Head of caudate nucleus (tissue), 42 donors: ENCODE results near the gene SIRPD.

Experiments used
- DNase-seq, 42 donors: peaks; one replicate each; pipeline versions ENCODE4 v3.0.0 to v3.0.0-alpha.2; 2020 to 2021; ENCODE audit warnings: mixed read lengths in 7 of 42
- intact Hi-C: fragments of 100-400 bp; cut with DNase I; formaldehyde crosslinking; loops from one replicate; pipeline ENCODE4 v1.15.0; 2022

SIRPD gene

DNA sequence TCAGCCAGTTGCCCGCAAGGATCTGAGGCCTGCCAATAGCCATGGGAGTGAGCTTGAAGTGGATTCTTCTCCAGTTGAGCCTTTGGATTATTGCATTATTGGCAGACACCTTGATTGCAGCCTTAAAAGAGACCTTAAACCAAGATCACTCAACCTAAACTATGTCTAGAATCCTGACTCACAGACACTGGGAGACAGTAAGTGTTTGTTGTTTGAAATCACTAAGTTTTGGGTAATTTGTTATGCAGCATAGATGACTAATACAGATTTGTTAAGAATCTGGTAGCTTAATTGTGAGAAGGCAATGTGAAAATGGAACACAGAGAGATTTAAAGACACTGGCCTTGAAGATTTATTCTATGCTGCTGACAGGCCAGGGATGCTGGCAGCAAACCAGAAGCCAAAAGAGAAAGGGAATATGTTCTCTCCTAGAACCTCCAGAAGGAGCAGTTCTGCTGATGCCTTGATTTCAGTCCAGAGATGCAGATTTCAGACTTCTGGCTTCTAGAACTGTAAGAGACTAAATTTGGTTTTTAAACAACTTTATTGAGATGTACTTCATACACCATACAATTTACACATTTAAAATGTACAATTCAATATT, 17.6 kb downstream of the SIRPD start:
- intact Hi-C loops, result no loop called here
- DNase-seq, result no peak

DNA sequence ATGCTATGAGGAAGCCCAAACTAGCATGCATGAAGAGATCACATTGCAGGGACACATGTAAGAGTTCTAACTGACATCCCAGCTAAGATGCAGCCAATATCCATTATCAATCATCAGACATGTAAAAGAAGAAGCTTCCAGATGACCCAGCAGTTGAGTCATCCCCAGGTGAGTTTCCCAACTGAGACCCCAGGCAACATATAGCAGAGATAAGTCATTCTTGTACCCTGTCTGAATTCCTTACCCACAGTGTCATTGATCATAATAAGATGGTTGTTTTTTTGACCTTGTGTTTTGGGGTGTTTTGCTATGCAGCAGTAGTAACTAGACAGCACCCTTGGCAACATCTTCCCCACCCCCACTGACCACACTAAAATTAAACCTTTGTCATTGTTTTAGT, 18.9 kb downstream of the SIRPD start:
- intact Hi-C loops, result no loop called here
- no peak for DNase-seq

DNA sequence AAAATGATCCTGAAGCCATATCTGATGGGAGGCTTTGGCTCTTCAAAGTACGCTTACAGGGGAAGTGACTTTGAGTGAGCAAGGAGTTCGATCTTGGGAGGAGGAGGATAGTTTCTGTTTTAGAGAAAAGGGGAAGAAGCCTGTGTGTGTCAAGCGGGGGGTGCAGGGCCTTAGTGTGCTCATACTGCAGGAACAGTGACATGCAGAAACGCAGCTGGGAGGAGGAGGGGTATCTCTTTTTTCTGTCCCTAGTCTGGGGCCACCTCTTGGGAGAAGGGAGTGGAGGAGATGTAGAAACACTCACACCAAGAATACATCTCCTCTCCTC, 19.8 kb downstream of the SIRPD start:
- peak in 24 of 42 donors; percentile 6 to 59 (median 24) for DNase-seq
- intact Hi-C loops, result no loop called here

DNA sequence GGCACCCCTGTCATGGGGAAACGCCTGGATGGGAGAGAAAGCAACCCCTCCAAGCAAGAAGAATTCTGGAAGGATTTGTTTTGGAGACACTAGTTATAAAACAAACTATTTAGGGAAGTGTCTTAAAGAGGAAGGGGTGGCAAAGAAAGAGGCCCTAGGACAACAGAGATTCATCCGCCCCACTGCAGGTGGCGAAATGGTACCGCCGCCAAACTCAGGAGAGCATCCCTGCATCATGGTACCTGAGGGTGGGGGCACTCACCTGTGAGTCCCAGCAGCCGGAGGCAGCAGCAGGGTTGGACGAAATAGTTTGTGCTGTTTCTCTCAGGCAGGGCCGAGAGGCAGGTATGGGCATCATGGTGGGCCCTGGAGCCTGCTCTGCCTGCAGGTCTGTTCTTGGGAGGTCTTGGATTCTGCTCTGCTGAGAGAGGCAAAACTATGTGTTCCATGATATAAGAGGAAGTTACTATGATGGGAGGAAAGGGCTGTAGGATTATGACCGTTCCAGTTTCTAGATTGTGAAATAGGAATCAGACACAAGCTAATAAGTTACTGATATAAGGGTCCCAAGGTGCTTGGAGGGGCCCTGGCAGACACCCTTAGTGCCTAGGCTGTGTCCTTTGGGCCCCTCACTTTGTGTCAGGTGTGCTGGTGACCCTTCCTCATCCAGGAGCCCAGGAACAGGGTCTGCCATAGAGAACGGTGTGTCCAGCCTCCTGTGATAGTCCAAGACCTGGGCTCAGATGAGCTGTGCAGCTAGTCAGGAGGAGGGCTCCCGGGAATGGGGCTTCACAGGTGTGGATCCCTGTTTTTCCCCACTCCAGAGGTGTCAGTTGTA, 20.4 kb downstream of the SIRPD start:
- DNase-seq, result peak in 1 of 42 donors; percentile 18
- intact Hi-C loops, result no loop called here

DNA sequence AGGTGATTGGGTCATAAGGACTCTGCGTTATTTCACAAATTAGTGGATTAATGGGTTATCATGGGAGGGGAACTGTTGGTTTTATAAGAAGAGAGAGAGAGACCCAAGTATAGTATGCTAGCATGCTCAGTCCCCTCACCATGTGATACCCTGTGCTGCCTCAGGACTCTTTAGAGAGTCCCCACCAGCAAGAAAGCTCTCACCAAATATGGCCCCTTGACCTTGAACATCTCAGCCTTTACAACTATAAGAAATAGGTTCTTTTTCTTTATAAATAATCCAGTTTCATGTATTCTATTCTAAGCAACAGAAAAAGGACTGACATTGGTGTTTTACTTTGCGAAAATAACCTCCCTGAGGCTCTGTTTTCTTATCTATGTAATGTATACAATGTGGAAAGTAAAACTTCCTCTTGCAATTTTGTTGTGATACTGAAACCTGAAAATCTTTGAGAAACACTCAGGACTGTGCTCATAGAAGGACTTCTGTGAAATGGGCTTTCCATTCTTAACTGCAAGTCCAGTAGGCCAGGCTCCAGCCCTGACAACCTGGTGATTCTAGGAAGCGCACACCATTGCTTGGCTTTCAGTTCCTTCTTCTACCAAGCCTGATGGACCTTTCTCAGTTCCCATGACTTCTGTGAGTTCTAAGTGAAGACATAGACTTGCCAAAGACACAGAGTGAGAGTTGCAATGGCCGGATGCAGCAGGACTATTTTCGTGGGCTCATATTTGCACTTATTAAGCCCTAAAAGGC, 21.9 kb downstream of the SIRPD start:
- peak in 9 of 42 donors; percentile 8 to 45 (median 20) for DNase-seq

DNA sequence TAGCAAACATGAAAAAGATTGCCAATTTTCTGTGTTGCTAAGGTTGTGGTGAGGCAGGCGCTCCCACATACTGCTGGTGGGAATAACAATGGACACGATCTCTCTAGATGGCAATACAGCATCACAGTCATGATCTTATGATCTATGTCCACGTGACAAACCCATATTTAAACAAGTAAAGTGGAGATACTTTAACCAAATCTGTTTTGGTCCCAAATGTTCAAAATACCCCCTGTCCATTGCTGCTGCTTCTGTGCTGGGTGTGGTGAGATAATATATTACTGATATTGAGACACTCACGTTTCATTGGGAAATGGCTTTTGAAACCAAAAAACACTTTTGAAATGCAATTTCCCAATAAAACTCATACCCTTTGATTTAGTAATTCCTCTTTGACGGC, 23.0 kb downstream of the SIRPD start:
- intact Hi-C loops, result no loop called here
- no peak for DNase-seq

More for the DNA sequence above, 21.9 kb downstream of the SIRPD start:
- intact Hi-C loops, result no loop called here

DNA sequence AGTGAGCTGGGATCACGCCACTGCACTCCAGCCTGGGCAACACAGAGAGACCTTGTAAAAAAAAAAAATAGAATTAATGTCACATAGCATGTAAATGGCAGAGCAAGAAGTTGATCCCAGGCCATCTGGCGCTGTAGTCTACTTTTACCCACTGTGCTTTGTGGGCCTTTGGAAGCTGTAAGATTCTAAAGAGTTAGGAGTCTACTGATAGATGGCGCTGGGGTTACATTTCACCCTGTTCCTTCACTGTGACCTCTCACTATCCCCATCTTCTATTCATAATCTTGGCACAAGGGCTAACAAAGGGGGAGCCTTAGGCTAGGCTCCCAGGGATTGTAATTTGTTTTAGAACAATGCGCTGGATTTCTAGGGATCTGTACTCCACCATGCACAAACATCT, 24.4 kb downstream of the SIRPD start:
- DNase-seq, result peak in 1 of 42 donors; percentile 11
- intact Hi-C loops, result no loop called here

DNA sequence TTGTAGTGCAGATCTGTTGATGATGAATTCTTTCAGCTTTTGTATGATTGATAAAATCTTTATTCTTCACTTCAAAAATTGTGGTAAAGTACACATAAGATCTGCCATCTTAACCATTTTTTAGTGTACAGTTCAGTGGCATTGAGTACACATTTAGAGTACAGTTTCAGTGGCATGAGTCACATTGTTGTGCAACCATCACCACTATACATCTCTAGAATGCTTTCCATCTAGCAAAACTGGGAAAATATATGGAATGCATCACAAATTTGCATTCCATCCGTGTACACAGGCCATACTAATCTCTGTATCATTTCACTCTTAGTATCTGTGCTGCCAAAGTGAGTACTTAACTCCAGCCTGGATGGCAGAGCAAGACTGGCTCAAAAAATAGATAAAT, 28.7 kb downstream of the SIRPD start:
- intact Hi-C loops, result no loop called here
- no peak for DNase-seq

DNA sequence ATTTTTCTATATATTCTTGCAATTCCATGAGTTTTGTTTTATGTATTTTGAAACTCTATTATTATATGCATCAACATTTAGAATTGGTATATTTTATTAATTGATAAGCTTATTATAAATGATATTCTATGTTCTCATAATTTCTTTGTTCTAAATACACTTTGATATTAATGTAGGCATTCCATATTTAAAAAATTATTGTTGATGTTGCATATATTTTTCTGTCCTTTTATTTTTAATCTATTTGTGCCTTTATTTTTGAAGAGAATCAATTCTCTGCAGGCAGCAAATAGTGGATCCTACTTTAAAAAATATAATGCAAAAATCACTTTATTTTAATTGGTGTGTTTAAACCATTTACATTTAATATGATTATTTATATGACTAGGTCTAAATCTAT, 29.6 kb downstream of the SIRPD start:
- intact Hi-C loops, result no loop called here

DNA sequence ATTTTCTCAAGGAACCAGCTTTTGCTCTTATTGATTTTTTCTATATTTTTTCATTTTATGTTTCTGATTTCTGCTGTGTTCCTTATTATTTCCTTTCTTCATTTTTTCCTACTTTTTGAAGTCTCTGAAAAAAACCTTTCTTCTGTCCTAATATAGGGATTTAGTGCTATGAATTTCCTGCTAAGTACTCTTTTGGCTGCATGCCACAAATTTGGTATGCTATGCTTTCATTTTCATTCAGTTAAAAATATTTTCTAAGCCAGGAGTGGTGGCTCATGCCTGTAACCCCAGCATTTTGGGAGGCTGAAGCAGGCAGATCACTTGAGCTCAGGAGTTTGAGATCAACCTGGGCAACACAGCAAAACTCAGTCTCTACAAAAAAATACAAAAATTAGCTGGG, 30.6 kb downstream of the SIRPD start:
- intact Hi-C loops, result no loop called here
- DNase-seq, result no peak

More for the DNA sequence above, 29.6 kb downstream of the SIRPD start:
- no peak for DNase-seq

DNA sequence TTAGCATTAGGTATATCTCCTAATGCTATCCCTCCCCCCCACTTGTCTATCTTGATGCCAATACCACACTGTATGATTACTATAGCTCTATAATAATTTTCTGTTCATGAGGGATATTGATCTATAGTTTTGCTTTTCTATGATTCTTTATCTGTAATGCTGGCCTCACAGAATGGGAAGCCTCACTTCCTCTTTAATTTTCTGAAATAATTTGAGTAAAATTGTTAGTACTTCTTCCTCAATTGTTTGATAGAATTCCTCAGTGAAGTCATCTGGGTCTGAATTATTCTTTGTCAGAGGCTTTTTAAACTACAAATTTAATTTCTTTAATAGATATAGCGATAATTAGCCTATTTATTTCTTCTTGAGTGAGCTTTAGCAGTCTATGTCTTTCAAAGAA, 31.2 kb downstream of the SIRPD start:
- intact Hi-C loops, result no loop called here
- DNase-seq, result no peak

DNA sequence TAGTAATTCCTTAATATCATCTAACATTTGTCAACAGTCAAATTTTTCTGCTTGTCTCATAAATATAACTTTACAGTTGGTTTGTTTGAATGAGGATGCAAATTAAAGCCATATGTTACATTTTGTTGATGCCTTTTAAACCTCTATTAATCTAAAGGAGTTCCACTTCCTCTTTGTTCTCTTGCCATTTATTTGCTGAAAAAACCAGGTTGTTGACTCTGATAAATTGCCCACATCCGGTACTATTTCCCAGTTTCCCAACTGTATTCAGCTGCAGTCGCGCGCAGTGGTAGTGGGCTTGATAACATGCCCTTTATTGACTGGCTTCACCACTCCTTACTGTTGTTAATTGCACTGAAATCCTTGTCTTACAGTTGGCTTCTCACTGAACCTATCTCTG, 33.5 kb downstream of the SIRPD start:
- no peak for DNase-seq
- intact Hi-C loops, result no loop called here

DNA sequence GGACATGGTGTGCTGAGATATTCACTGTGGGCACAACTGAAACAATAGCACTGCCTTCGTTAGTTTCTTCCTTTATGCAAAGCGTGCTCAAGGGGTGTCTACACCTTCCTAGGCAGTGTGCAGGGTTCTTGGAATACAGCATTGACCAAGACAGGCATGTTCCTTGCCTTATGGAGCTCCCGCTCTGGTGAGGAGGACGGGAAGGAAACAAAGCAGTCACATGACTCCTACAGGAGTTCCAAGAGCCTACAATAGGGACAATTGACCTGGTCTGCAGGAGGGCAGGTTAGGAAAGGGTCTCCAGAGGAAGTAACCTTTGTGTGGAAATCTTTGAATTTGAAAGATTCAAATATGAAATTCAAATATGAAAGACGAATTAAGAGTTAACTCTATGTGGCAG, 40.5 kb downstream of the SIRPD start:
- intact Hi-C loops, result no loop called here
- no peak for DNase-seq

DNA sequence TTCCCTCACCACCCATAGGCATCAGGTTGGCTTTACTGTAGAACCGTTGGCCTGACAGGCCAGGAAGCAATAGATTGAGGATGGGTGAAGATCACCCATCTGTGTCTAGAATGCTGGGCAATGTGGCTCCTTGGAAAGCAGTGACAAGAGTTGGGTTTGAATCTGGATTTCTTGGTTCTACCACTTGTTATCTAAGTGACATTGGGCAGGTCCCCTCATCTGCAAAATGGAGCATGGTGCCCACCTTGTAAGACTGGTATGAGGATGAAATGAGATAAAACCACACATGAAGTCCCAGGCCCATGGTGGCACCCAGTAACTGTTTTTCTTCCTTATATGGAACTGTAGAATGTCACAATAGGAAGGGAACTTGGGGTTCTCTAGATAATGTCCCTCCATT, 43.7 kb downstream of the SIRPD start:
- DNase-seq, result no peak
- intact Hi-C loops, result no loop called here

DNA sequence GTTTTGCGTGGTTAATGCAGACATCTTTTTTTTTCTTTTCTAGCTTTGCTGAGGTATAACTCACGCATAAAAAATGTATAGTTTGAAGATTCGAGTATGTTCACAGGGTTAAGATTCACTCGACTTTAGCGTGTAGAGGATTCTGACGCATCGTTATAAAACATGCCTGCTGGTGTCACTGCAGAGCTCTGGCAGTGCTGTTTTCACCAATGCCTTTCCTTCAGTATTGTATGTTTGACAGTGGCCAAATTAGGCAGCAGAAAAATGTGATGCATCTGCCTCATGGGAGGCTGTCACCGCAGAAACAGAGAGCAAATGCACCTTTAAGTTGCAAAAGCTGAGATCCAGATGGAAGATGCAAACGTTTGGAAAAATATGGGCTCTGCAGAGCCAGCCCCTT, 48.3 kb downstream of the SIRPD start:
- peak in 34 of 42 donors; percentile 18 to 76 (median 43) for DNase-seq
- intact Hi-C loops, result no loop called here

DNA sequence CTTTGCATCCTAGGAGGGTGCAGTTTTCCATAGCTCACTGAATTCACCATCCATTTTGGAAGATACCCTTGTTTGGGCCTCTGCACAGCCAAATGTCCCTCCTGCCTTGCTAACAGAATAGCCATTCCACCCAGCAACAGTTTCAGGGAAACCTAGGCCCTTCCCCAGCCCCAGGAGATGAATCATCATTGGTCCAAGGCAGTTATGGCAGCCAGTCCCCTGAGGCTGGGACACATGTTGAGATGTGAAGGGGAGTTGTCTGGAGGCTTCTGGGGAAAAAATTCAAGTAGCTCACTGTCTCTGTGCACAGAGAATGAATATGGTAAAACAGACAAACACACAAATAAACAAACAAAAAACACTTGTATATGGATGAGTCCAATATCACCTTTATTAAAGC, 48.9 kb downstream of the SIRPD start:
- no peak for DNase-seq
- intact Hi-C loops, result no loop called here

DNA sequence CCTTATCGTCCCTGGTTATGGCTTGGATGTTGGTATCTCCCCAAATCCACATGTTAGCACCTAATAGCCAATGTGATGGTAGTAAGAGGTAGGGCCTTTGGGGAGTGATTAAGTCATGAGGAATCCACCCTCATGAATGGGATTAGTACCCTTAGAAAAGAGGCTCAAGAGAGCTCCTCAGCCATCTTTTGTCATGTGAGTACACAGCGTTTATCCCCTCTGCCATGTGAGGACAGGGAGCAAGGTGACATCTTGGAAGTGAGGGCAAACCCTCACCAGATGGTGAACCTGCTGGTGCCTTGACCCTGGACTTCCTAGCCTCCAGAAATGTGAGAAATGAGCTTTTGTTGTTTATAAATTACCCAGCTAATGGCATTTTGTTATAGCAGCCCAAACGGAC, 50.2 kb downstream of the SIRPD start:
- no peak for DNase-seq
- intact Hi-C loops, result no loop called here

DNA sequence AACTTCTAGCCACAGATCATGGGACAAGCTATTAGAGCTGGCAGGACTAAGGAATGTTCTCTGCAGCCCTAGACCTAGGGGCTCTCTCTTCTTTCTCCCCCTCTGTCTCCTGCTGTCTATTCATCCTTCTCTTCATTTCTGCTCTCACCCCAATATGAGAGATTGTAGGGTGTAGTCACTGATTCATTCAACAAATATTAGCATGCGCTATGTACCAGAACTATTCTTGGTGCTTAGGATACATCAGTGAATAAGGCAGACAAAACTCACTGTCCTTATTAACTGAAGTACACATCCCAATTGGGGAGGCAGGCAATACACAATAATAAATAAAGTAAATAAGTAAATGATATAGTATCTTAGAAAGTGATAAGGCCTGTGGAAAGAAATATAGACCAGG, 51.6 kb downstream of the SIRPD start:
- DNase-seq, result no peak
- intact Hi-C loops, result no loop called here

DNA sequence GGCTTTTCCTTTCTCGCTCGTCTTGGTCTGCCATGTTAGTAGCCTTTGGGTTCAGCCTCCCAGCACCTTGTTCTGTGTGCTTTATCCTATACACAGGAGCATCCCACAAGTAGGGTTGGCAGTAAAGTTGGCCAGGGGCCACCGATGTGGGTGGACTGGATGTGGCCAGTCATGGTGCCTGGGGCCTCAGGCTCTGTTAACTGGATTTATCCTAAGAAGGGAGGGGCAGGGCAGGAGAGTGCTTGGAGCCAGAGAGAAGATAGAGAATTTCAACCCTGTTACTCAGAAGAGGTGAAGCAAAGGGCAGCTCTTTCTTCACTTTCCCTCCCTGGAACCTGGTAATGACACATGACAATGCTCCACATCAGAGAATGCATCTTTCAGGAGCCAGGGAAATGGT, 52.1 kb downstream of the SIRPD start:
- DNase-seq, result no peak
- intact Hi-C loops, result no loop called here

DNA sequence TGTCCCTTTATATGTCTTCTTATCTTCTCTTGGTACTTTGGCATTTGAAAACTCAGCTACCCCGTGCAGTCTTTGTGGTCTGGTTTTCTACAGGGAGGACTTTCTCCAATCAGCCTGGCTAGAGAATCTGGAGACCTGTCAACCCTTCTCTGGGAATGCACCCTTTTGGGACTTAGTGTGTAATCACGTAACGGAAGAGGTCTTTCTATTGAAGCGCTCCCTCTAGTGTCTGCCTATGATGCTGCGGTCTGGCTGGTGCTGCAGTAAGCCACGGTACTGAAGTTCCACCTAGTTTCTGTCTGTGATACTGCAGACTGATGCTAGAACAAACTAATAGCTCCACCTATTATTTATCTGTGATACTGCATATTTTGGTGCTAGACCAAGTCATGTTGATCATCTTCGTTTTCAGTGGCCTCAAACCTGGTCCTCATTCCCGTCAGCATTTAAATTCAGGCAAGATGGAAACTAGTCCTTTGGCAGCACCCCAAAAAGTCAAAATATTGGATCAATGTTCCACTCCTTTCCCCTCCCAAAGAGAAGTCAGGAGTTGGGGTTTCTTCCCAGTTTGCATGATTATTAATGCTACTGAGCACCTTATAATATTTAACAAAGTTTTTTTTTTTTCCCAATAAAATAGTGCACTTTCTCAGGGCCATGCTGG, 53.8 kb downstream of the SIRPD start:
- intact Hi-C loops, result no loop called here
- peak; percentile 42 to 89 (median 72) for DNase-seq
